Endothelial cell of umbilical vein (primary cell): Measurements from ENCODE around the gene PDLIM5.

Experiments used
- EZH2 ChIP-seq: IDR thresholded peaks from 2 replicates; pipeline ENCODE4 v1.6.1; 2012; ENCODE audit warnings: borderline replicate concordance, low read depth, mild to moderate bottlenecking, moderate library complexity, low read length, inconsistent platforms; ENCODE audit not compliant: severe bottlenecking
- GATA2 ChIP-seq: IDR thresholded peaks from 2 replicates; pipeline ENCODE4 v1.7.0; 2011; ENCODE audit warnings: low read depth, mild to moderate bottlenecking, moderate library complexity, mixed read lengths, low read length; ENCODE audit not compliant: insufficient read length, insufficient read depth
- JUN ChIP-seq: IDR thresholded peaks from 2 replicates; pipeline ENCODE4 v1.6.1; 2011; ENCODE audit warnings: borderline replicate concordance, low read depth; ENCODE audit not compliant: insufficient read length, insufficient read depth
- MYC ChIP-seq: IDR thresholded peaks from one replicate; pipeline ENCODE4 v1.6.1; 2011; ENCODE audit warnings: mild to moderate bottlenecking, low read depth, low read length
- POLR2A ChIP-seq: IDR thresholded peaks from 2 replicates; pipeline ENCODE4 v1.6.1; 2012; ENCODE audit warnings: low read depth, mild to moderate bottlenecking, control low read depth, low read length
- POLR2AphosphoS5 ChIP-seq: IDR thresholded peaks from 2 replicates; pipeline ENCODE4 v1.6.1; 2012; ENCODE audit warnings: low read depth, mild to moderate bottlenecking, control low read depth, low read length, moderate library complexity; ENCODE audit not compliant: insufficient read depth
- TF ChIP-seq, protein P1 (sequence below), 2 donors: IDR thresholded peaks; 1 replicate in 1 of 2; 2 replicates in 1 of 2; pipeline ENCODE4 v1.5.1; 2011; ENCODE audit warnings: low read length in 2 of 2, mild to moderate bottlenecking in 2 of 2, moderate library complexity in 2 of 2, control low read depth in 1 of 2, inconsistent platforms in 1 of 2, low read depth in 1 of 2; ENCODE audit not compliant: insufficient read depth in 1 of 2; ENCODE audit errors: extremely low read depth in 1 of 2
- TF ChIP-seq, protein P2 (sequence below): IDR thresholded peaks from 2 replicates; pipeline ENCODE4 v1.6.1; 2011; ENCODE audit not compliant: insufficient read depth, insufficient read length

- TF ChIP-seq, protein P1, sequence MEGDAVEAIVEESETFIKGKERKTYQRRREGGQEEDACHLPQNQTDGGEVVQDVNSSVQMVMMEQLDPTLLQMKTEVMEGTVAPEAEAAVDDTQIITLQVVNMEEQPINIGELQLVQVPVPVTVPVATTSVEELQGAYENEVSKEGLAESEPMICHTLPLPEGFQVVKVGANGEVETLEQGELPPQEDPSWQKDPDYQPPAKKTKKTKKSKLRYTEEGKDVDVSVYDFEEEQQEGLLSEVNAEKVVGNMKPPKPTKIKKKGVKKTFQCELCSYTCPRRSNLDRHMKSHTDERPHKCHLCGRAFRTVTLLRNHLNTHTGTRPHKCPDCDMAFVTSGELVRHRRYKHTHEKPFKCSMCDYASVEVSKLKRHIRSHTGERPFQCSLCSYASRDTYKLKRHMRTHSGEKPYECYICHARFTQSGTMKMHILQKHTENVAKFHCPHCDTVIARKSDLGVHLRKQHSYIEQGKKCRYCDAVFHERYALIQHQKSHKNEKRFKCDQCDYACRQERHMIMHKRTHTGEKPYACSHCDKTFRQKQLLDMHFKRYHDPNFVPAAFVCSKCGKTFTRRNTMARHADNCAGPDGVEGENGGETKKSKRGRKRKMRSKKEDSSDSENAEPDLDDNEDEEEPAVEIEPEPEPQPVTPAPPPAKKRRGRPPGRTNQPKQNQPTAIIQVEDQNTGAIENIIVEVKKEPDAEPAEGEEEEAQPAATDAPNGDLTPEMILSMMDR (IDR thresholded peaks at IDR 0.05; ENCODE audit: extremely low read depth in 1 of 2, insufficient read depth in 1 of 2, low read depth in 1 of 2, low read length in 2 of 2), result no peak
- TF ChIP-seq POLR2A (no peak), POLR2AphosphoS5 (no peak), MYC (no peak), JUN (no peak), EZH2 (no peak), GATA2 (no peak)
- TF ChIP-seq, protein P2, sequence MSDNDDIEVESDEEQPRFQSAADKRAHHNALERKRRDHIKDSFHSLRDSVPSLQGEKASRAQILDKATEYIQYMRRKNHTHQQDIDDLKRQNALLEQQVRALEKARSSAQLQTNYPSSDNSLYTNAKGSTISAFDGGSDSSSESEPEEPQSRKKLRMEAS, result no peak
Measured at GRCh38 chr4:94500685-94501084, 48.9 kb downstream of the PDLIM5 start.
